WERI-Rb-1 (cell line): Measurements from ENCODE around the gene DCDC1.

Experiments used
- DNase-seq: peaks from one replicate; pipeline ENCODE4 v3.0.0-alpha.2; 2020
- H3K27ac ChIP-seq: fragments of 250-450 bp; sonication (Bioruptor Pico); 2 replicates; pipeline ENCODE4 v1.5.1; 2020; ENCODE audit warnings: mild to moderate bottlenecking, moderate library complexity
- H3K27me3 ChIP-seq: fragments of 250-450 bp; sonication (Bioruptor Pico); 2 replicates; pipeline ENCODE4 v1.5.1; 2021; ENCODE audit warnings: mild to moderate bottlenecking, low read depth, moderate library complexity; ENCODE audit not compliant: insufficient read depth, severe bottlenecking
- H3K36me3 ChIP-seq: fragments of 250-450 bp; sonication (Bioruptor Pico); 2 replicates; pipeline ENCODE4 v1.5.1; 2020; ENCODE audit warnings: mild to moderate bottlenecking, moderate library complexity
- H3K4me3 ChIP-seq: 2 replicates; pipeline ENCODE4 v1.5.1; 2011; ENCODE audit warnings: low read depth, mild to moderate bottlenecking, control low read depth, low read length
- H3K9me3 ChIP-seq: fragments of 250-450 bp; sonication (Bioruptor Pico); 2 replicates; pipeline ENCODE4 v1.5.1; 2021; ENCODE audit warnings: mild to moderate bottlenecking, moderate library complexity; ENCODE audit not compliant: severe bottlenecking
- CTCF ChIP-seq: IDR thresholded peaks from 2 replicates; pipeline ENCODE4 v1.5.1; 2011; ENCODE audit warnings: low read depth, mild to moderate bottlenecking, control low read depth, inconsistent platforms, low read length

The DCDC1 gene

GRCh38 chr11:31415435-31415834, 45.9 kb upstream of the DCDC1 start:
- no peak for DNase-seq
- H3K27me3 ChIP-seq = no peaks in the 10 kb centered on the region
- H3K27ac ChIP-seq = no peak overlapping the region
- no peaks in the 10 kb centered on the region for H3K36me3 ChIP-seq
- H3K9me3 ChIP-seq = no peaks in the 10 kb centered on the region
- H3K4me3 ChIP-seq = no peak overlapping the region
- TF ChIP-seq CTCF = no peak

GRCh38 chr11:31414338-31414737, 44.8 kb upstream of the DCDC1 start:
- Histone ChIP-seq H3K4me3 (no peak overlapping the region), H3K9me3 (no peaks in the 10 kb centered on the region), H3K27me3 (no peaks in the 10 kb centered on the region), H3K36me3 (no peaks in the 10 kb centered on the region), H3K27ac (no peak overlapping the region)
- TF ChIP-seq CTCF = no peak
- no peak for DNase-seq

DNA sequence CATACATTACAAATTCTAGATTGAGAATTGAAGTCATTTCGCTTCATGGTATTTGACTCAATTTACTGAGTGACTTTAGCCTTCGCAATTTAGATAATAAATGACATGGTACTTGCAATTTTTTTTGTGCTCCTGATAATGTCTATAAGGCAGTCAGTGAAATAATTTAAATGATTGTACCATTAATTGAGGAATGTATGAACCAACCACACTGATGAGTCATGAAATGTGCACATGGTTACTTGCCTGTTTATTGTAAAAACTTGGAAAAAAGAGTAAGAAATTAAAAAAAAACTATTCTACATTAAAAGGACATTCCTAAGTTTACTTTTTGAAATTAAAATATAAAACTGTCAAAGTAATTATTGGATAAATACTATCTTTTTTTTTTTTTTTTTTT, 43.4 kb upstream of the DCDC1 start:
- DNase-seq = no peak
- Histone ChIP-seq H3K27ac (no peak overlapping the region), H3K36me3 (no peaks in the 10 kb centered on the region), H3K4me3 (no peak overlapping the region), H3K27me3 (no peaks in the 10 kb centered on the region), H3K9me3 (no peaks in the 10 kb centered on the region)
- no peak for TF ChIP-seq CTCF

DNA sequence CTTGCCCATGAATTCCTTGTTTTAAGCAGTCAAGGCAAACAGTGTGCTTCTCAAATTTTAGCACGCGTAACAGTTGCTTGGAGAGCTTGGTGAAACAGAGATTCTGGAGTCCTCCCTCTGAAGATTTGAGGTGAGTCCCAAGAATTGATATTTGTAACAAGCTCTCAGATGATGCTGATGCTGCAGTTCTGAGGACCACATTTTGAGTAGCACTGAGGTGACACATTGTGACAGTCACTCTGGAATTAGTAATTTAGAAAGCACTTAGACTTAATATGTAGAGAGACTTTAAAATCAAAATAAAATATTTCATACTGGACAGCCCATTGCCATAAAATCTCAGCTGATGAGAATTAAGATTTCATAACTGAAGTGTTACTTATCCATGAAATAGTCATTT, 38.7 kb upstream of the DCDC1 start:
- DNase-seq = no peak
- H3K36me3 ChIP-seq = no peaks in the 10 kb centered on the region
- no peaks in the 10 kb centered on the region for H3K9me3 ChIP-seq
- H3K27ac ChIP-seq = no peak overlapping the region
- H3K4me3 ChIP-seq = no peak overlapping the region
- H3K27me3 ChIP-seq = no peaks in the 10 kb centered on the region
- no peak for TF ChIP-seq CTCF

- no peak for TF ChIP-seq CTCF
- Histone ChIP-seq H3K27me3 (no peaks in the 10 kb centered on the region), H3K4me3 (no peak overlapping the region), H3K9me3 (no peaks in the 10 kb centered on the region), H3K36me3 (no peaks in the 10 kb centered on the region), H3K27ac (no peak overlapping the region)
- no peak for DNase-seq
Observed at GRCh38 chr11:31404614-31405013, 35.1 kb upstream of the DCDC1 start.

GRCh38 chr11:31397239-31397834, 27.8 kb upstream of the DCDC1 start:
- Histone ChIP-seq H3K36me3 (no peaks in the 10 kb centered on the region), H3K4me3 (no peak overlapping the region), H3K27me3 (no peaks in the 10 kb centered on the region), H3K27ac (no peak overlapping the region), H3K9me3 (no peaks in the 10 kb centered on the region)
- peak; percentile 25; the same call in 1 of the 2 replicates for TF ChIP-seq CTCF
- no peak for DNase-seq
